SK-N-SH (cell line): ENCODE results near the gene ANKRD49. TPM values are rescaled to one million over a fixed set of nuclear protein-coding genes. Genes with fewer than 3 reads are reported as not detected.

Experiments used
- CTCF ChIA-PET: fragments of 300-600, 350-600 bp; formaldehyde crosslinking; extraction: SDS; loops from one replicate; lab custom pipeline; 2021; lab: Yijun Ruan, JAX
- POLR2A ChIA-PET: fragments of 350-600 bp; sonication (Branson Sonifier 250); formaldehyde crosslinking; extraction: SDS; loops from one replicate; lab custom pipeline; 2020; ENCODE audit warnings: antibody characterized with exemption, inconsistent platforms; lab: Yijun Ruan, JAX
- DNase-seq: peaks from one replicate; pipeline ENCODE4 v3.0.0; 2012
- H2AFZ ChIP-seq: fragments of 200-600 bp; sonication (generic); 2 replicates; pipeline ENCODE4 v1.8.1; 2016; ENCODE audit warnings: antibody characterized with exemption, mild to moderate bottlenecking, low read depth
- H3F3A ChIP-seq: fragments of 200-600 bp; sonication (generic); replicated peaks from 2 replicates; pipeline ENCODE3; 2016; ENCODE audit warnings: antibody characterized with exemption, mild to moderate bottlenecking; ENCODE audit not compliant: insufficient read depth
- H3K27ac ChIP-seq, 2 experiments: fragments of 200-500 bp in 1 of 2; fragments of 200-600 bp in 1 of 2; sonication (Bioruptor generic) in 1 of 2; sonication (generic), shearing (Covaris generic) in 1 of 2; 2 replicates each; pipeline versions ENCODE4 v1.5.1 to v1.6.1; 2014 to 2016; ENCODE audit warnings: low read depth in 2 of 2, inconsistent platforms in 1 of 2, low read length in 1 of 2, mild to moderate bottlenecking in 1 of 2, mixed read lengths in 1 of 2
- H3K27me3 ChIP-seq: fragments of 200-600 bp; sonication (generic), shearing (Covaris generic); 2 replicates; pipeline ENCODE4 v1.6.1; 2016; ENCODE audit warnings: mixed run types; ENCODE audit not compliant: insufficient read depth
- H3K36me3 ChIP-seq, 2 experiments: fragments of 200-500 bp in 1 of 2; fragments of 200-600 bp in 1 of 2; sonication (Bioruptor generic) in 1 of 2; sonication (generic) in 1 of 2; replicated peaks in 1 of 2; 2 replicates each; pipeline versions ENCODE3 to v1.5.1; 2014 to 2016; ENCODE audit warnings: low read length in 1 of 2, mild to moderate bottlenecking in 1 of 2; ENCODE audit not compliant: insufficient read depth in 2 of 2, control insufficient read depth in 1 of 2
- H3K4me1 ChIP-seq, 2 experiments: fragments of 200-500 bp in 1 of 2; fragments of 200-600 bp in 1 of 2; sonication (Bioruptor generic) in 1 of 2; sonication (generic), shearing (Covaris generic) in 1 of 2; 2 replicates each; pipeline versions ENCODE4 v1.5.1 to v1.6.1; 2014 to 2016; ENCODE audit warnings: low read depth in 1 of 2, low read length in 1 of 2, mixed run types in 1 of 2; ENCODE audit not compliant: insufficient read depth in 2 of 2, control insufficient read depth in 1 of 2
- H3K4me2 ChIP-seq: fragments of 200-600 bp; sonication (generic), shearing (Covaris generic); 2 replicates; pipeline ENCODE4 v1.6.1; 2017; ENCODE audit warnings: mixed run types
- H3K4me3 ChIP-seq, 2 experiments: fragments of 200-500 bp in 1 of 2; fragments of 200-600 bp in 1 of 2; sonication (Bioruptor generic) in 1 of 2; sonication (generic), shearing (Covaris generic) in 1 of 2; 2 replicates each; pipeline versions ENCODE4 v1.5.1 to v1.8.1; 2014 to 2016; ENCODE audit warnings: low read depth in 2 of 2, inconsistent platforms in 1 of 2, low read length in 1 of 2, mild to moderate bottlenecking in 1 of 2, mixed read lengths in 1 of 2, moderate library complexity in 1 of 2
- H3K79me2 ChIP-seq: fragments of 200-600 bp; sonication (generic); 2 replicates; pipeline ENCODE4 v1.8.1; 2017; ENCODE audit warnings: mild to moderate bottlenecking; ENCODE audit not compliant: insufficient read depth
- H3K9ac ChIP-seq: fragments of 200-600 bp; sonication (generic); 2 replicates; pipeline ENCODE4 v1.6.1; 2017; ENCODE audit warnings: mixed run types
- H3K9me2 ChIP-seq: fragments of 200-600 bp; sonication (generic); 2 replicates; pipeline ENCODE4 v1.6.1; 2017; ENCODE audit warnings: mixed run types
- H3K9me3 ChIP-seq: fragments of 200-600 bp; sonication (generic); 2 replicates; pipeline ENCODE4 v1.6.1; 2017; ENCODE audit warnings: mixed run types, mild to moderate bottlenecking, moderate library complexity
- H4K20me1 ChIP-seq: fragments of 200-600 bp; sonication (generic); 2 replicates; pipeline ENCODE4 v1.6.1; 2017; ENCODE audit warnings: mild to moderate bottlenecking, mixed run types; ENCODE audit not compliant: insufficient read depth
- CHD2 ChIP-seq: fragments of 150-350 bp; IDR thresholded peaks from 2 replicates; pipeline ENCODE4 v1.6.1; 2018; ENCODE audit warnings: low read length; ENCODE audit not compliant: partially characterized antibody
- ELF1 ChIP-seq: IDR thresholded peaks from 2 replicates; pipeline ENCODE4 v1.4.0; 2012
- FOXJ3 ChIP-seq: sonication (generic); formaldehyde crosslinking; IDR thresholded peaks from 2 replicates; pipeline ENCODE4 v1.5.1; 2020; ENCODE audit warnings: mild to moderate bottlenecking, missing genetic modification reagents
- FOXM1 ChIP-seq: IDR thresholded peaks from 2 replicates; pipeline ENCODE4 v1.4.0; 2012; ENCODE audit warnings: low read depth, mild to moderate bottlenecking
- GABPA ChIP-seq: IDR thresholded peaks from 2 replicates; pipeline ENCODE4 v1.4.0; 2012; ENCODE audit warnings: low read depth, mild to moderate bottlenecking
- JUND ChIP-seq: IDR thresholded peaks from 2 replicates; pipeline ENCODE4 v1.4.0; 2012
- MEF2A ChIP-seq: IDR thresholded peaks from 2 replicates; pipeline ENCODE4 v1.4.0; 2012; ENCODE audit warnings: low read depth, borderline replicate concordance
- PBX3 ChIP-seq: IDR thresholded peaks from 2 replicates; pipeline ENCODE4; 2012
- POLR2AphosphoS5 ChIP-seq: IDR thresholded peaks from 2 replicates; pipeline ENCODE4 v1.6.1; 2012; ENCODE audit warnings: low read depth, low read length
- RAD21 ChIP-seq: IDR thresholded peaks from 2 replicates; pipeline ENCODE4 v1.6.1; 2012; ENCODE audit warnings: mild to moderate bottlenecking, low read length
- RCOR1 ChIP-seq: fragments of 150-350 bp; IDR thresholded peaks from 2 replicates; pipeline ENCODE4 v1.6.1; 2017; ENCODE audit warnings: antibody characterized with exemption, low read length
- SIN3A ChIP-seq: IDR thresholded peaks from 2 replicates; pipeline ENCODE4 v1.6.1; 2012; ENCODE audit warnings: low read depth, mild to moderate bottlenecking, low read length, moderate library complexity, borderline replicate concordance
- SMC3 ChIP-seq: IDR thresholded peaks from 2 replicates; pipeline ENCODE4 v1.6.1; 2012; ENCODE audit warnings: low read depth, low read length, improper control_type of control experiment
- TAF1 ChIP-seq: IDR thresholded peaks from 2 replicates; pipeline ENCODE4 v1.6.1; 2012; ENCODE audit warnings: low read depth, mild to moderate bottlenecking, low read length, moderate library complexity, borderline replicate concordance
- USF1 ChIP-seq: IDR thresholded peaks from 2 replicates; pipeline ENCODE4 v1.4.0; 2012; ENCODE audit warnings: low read depth, borderline replicate concordance
- WGBS: methylation state at CpG from one replicate; pipeline ENCODE4 v1.1.6; 2017; ENCODE audit warnings: low lambda C conversion rate; 5-methylcytosine and 5-hydroxymethylcytosine counted together
- polyA plus RNA-seq, 3 experiments: library from polyadenylated mRNA; depleted of rRNA; stranded (reverse); fragments of >200 nt; gene quantifications; 2 replicates each; pipeline ENCODE4 v1.2.3, GENCODE V29; 2012
- TF ChIP-seq, protein P1 (sequence below): IDR thresholded peaks from 2 replicates; pipeline ENCODE4 v1.4.0; 2012; ENCODE audit warnings: low read depth
- TF ChIP-seq, protein P2 (sequence below): IDR thresholded peaks from 2 replicates; pipeline ENCODE4 v1.4.0; 2012; ENCODE audit warnings: low read depth, borderline replicate concordance
- TF ChIP-seq, protein P3 (sequence below): fragments of 150-350 bp; IDR thresholded peaks from 2 replicates; pipeline ENCODE4 v1.6.1; 2016; ENCODE audit warnings: mild to moderate bottlenecking, low read depth, low read length

The ANKRD49 gene
- polyA plus RNA-seq, 1 of the 3 experiments (the other 2 are of a cell fraction) = 4.9 TPM

GRCh38 chr11:94537031-94537600 lies 43.3 kb downstream of the ANKRD49 start:
- Histone ChIP-seq H3F3A (no peaks in the 10 kb centered on the region), H3K79me2 (no peaks in the 10 kb centered on the region), H3K27me3 (no peaks in the 10 kb centered on the region), H2AFZ (no peak overlapping the region), H3K27ac (no peak overlapping the region), H3K4me1 (no peaks in the 10 kb centered on the region), H3K4me2 (no peak overlapping the region), H3K9me3 (no peaks in the 10 kb centered on the region), H3K9ac (no peak overlapping the region), H3K4me3 (no peak overlapping the region), H3K9me2 (no peaks in the 10 kb centered on the region), H3K36me3 (no peaks in the 10 kb centered on the region), H4K20me1 (no peaks in the 10 kb centered on the region)
- ChIA-PET POLR2A (no interaction called here), CTCF (interaction anchor here (1.5 to 2.7 kb wide), 2 partner anchors 11 to 17 kb away, joined by 3 to 8 read pairs; no protein-coding TSS in a partner anchor)
- TF ChIP-seq TAF1 = no peak
- no peak for TF ChIP-seq RCOR1
- no peak for TF ChIP-seq ELF1
- no peak for TF ChIP-seq FOXM1
- TF ChIP-seq GABPA = no peak
- no peak for TF ChIP-seq MEF2A
- no peak for TF ChIP-seq CHD2
- TF ChIP-seq, protein P1, sequence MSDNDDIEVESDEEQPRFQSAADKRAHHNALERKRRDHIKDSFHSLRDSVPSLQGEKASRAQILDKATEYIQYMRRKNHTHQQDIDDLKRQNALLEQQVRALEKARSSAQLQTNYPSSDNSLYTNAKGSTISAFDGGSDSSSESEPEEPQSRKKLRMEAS = no peak
- TF ChIP-seq FOXJ3 (CRISPR knock-in tag) = no peak
- TF ChIP-seq RAD21 = no peak
- TF ChIP-seq SMC3 = no peak
- no peak for TF ChIP-seq POLR2AphosphoS5
- TF ChIP-seq PBX3 = no peak
- no peak for TF ChIP-seq SIN3A
- TF ChIP-seq, protein P2, sequence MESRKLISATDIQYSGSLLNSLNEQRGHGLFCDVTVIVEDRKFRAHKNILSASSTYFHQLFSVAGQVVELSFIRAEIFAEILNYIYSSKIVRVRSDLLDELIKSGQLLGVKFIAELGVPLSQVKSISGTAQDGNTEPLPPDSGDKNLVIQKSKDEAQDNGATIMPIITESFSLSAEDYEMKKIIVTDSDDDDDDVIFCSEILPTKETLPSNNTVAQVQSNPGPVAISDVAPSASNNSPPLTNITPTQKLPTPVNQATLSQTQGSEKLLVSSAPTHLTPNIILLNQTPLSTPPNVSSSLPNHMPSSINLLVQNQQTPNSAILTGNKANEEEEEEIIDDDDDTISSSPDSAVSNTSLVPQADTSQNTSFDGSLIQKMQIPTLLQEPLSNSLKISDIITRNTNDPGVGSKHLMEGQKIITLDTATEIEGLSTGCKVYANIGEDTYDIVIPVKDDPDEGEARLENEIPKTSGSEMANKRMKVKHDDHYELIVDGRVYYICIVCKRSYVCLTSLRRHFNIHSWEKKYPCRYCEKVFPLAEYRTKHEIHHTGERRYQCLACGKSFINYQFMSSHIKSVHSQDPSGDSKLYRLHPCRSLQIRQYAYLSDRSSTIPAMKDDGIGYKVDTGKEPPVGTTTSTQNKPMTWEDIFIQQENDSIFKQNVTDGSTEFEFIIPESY = no peak
- TF ChIP-seq USF1 = no peak
- TF ChIP-seq, protein P3, sequence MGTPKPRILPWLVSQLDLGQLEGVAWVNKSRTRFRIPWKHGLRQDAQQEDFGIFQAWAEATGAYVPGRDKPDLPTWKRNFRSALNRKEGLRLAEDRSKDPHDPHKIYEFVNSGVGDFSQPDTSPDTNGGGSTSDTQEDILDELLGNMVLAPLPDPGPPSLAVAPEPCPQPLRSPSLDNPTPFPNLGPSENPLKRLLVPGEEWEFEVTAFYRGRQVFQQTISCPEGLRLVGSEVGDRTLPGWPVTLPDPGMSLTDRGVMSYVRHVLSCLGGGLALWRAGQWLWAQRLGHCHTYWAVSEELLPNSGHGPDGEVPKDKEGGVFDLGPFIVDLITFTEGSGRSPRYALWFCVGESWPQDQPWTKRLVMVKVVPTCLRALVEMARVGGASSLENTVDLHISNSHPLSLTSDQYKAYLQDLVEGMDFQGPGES = no peak
- no peak for TF ChIP-seq JUND
- no peak for DNase-seq
- 44% methylated on average over 3 of the region's 3 CpGs for WGBS
